A673 (cell line): ENCODE measurements around the gene CAVIN4. TPM values are rescaled to one million over a fixed set of nuclear protein-coding genes. Genes with fewer than 3 reads are reported as not detected.

ENCODE experiments used
- BruUV-seq: library from RNA; stranded (reverse); fragments of 400-500 nt; replicated peaks from 2 replicates; lab custom pipeline; 2021; lab: Mats Ljungman, UMichigan
- CTCF ChIA-PET: fragments of 300-600 bp; sonication (Branson Sonifier 250); formaldehyde crosslinking; loops from one replicate; lab custom pipeline; 2022; ENCODE audit warnings: antibody characterized with exemption; lab: Charles Lee
- POLR2A ChIA-PET: fragments of 300-600 bp; sonication (Branson Sonifier 250); formaldehyde crosslinking; loops from one replicate; lab custom pipeline; 2022; ENCODE audit warnings: antibody characterized with exemption; ENCODE audit not compliant: low non-redundant PET; lab: Charles Lee
- DNase-seq: peaks from one replicate; pipeline ENCODE4 v3.0.0-alpha.2; 2015; ENCODE audit warnings: low spot score
- H3K27ac ChIP-seq: fragments of 200-600 bp; sonication (generic); 2 replicates; pipeline ENCODE4 v1.5.1; 2016; ENCODE audit warnings: mixed run types, low read depth, mild to moderate bottlenecking, mixed read lengths, antibody characterized with exemption, low read length; ENCODE audit not compliant: poor library complexity, severe bottlenecking
- H3K27me3 ChIP-seq: fragments of 200-600 bp; sonication (generic); replicated peaks from 2 replicates; pipeline ENCODE4 v1.6.1; 2017; ENCODE audit warnings: mixed run types, low read depth, mild to moderate bottlenecking, mixed read lengths, antibody characterized with exemption, low read length; ENCODE audit not compliant: insufficient read depth, poor library complexity
- H3K36me3 ChIP-seq: fragments of 200-600 bp; sonication (generic); 2 replicates; pipeline ENCODE4 v1.6.1; 2016; ENCODE audit warnings: mixed run types, mild to moderate bottlenecking, mixed read lengths, antibody characterized with exemption, low read length; ENCODE audit not compliant: insufficient read depth, poor library complexity, severe bottlenecking
- H3K4me1 ChIP-seq: fragments of 200-600 bp; sonication (generic); 2 replicates; pipeline ENCODE4 v1.6.1; 2017; ENCODE audit warnings: mixed run types, mild to moderate bottlenecking, mixed read lengths, antibody characterized with exemption, low read length; ENCODE audit not compliant: insufficient read depth, poor library complexity, severe bottlenecking
- H3K4me3 ChIP-seq: fragments of 200-600 bp; sonication (generic); 2 replicates; pipeline ENCODE4 v1.5.1; 2016; ENCODE audit warnings: low read depth, mixed run types, mild to moderate bottlenecking, mixed read lengths, low read length; ENCODE audit not compliant: poor library complexity, severe bottlenecking
- H3K9me3 ChIP-seq: fragments of 200-600 bp; sonication (generic); 2 replicates; pipeline ENCODE4 v1.6.1; 2016; ENCODE audit warnings: mixed run types, low read depth, mild to moderate bottlenecking, mixed read lengths, antibody characterized with exemption, low read length; ENCODE audit not compliant: poor library complexity, severe bottlenecking
- EZH2 ChIP-seq: fragments of 200-600 bp; sonication (generic); IDR thresholded peaks from 2 replicates; pipeline ENCODE4 v1.6.1; 2017; ENCODE audit warnings: borderline replicate concordance, low read depth, mild to moderate bottlenecking, mixed read lengths, antibody characterized with exemption, low read length; ENCODE audit not compliant: poor library complexity, severe bottlenecking
- intact Hi-C: fragments of 100-400 bp; cut with micrococcal nuclease; formaldehyde crosslinking; loops from one replicate; pipeline ENCODE4 v1.10.0; 2022; ENCODE audit not compliant: unreplicated experiment
- total RNA-seq: library from RNA; stranded (reverse); gene quantifications from 2 replicates; pipeline ENCODE4 v1.2.3, GENCODE V29; 2021
- TF ChIP-seq, protein P1 (sequence below): fragments of 300-800, 200-600 bp; sonication (generic); conservative IDR thresholded peaks from 2 replicates; pipeline ENCODE4 v1.5.1; 2017; ENCODE audit warnings: low read depth, mild to moderate bottlenecking, antibody characterized with exemption, low read length, moderate library complexity, mixed read lengths

CAVIN4 gene
- total RNA-seq, 1 experiment from 2014 or later = 5.0 TPM

DNA sequence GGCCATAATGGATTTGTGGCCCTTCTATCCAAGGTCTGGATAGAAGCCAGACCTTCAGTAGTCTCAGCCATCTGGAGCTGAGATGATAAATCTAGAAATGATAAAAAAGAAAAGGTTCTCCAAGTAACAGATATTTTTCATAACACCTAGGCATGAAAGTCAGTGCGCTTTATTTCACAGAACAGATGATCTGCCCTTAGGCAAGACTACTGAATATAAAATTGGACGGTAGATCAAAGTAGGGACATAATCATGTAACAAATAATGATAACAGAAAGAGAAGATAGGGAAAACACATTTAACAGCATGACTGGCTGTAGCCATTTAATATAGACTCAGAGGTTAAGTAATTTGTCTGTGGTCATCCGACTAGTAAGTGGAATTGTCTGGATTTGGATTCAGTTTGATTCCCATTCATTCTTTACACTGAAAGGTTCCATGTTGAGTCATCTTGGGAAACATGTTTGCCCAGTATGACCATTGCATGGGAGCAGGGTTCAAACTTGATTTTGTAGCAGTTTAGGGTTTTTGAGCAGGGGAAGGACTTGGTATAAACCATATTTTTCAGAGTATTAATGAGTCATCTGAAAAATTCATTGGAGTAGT is 4.1 kb upstream of the CAVIN4 start:
- BruUV-seq = no TSS peak
- Histone ChIP-seq H3K27ac (no peak overlapping the region), H3K27me3 (no peaks in the 10 kb centered on the region), H3K9me3 (no peaks in the 10 kb centered on the region), H3K36me3 (no peaks in the 10 kb centered on the region), H3K4me3 (no peak overlapping the region), H3K4me1 (peaks cover 3% of the 10 kb centered on the region)
- DNase-seq = no peak
- intact Hi-C loops = no loop called here
- CTCF ChIA-PET = no interaction called here
- TF ChIP-seq EZH2 = no peak
- TF ChIP-seq, protein P1, sequence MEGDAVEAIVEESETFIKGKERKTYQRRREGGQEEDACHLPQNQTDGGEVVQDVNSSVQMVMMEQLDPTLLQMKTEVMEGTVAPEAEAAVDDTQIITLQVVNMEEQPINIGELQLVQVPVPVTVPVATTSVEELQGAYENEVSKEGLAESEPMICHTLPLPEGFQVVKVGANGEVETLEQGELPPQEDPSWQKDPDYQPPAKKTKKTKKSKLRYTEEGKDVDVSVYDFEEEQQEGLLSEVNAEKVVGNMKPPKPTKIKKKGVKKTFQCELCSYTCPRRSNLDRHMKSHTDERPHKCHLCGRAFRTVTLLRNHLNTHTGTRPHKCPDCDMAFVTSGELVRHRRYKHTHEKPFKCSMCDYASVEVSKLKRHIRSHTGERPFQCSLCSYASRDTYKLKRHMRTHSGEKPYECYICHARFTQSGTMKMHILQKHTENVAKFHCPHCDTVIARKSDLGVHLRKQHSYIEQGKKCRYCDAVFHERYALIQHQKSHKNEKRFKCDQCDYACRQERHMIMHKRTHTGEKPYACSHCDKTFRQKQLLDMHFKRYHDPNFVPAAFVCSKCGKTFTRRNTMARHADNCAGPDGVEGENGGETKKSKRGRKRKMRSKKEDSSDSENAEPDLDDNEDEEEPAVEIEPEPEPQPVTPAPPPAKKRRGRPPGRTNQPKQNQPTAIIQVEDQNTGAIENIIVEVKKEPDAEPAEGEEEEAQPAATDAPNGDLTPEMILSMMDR = no peak
- POLR2A ChIA-PET = no interaction called here

DNA sequence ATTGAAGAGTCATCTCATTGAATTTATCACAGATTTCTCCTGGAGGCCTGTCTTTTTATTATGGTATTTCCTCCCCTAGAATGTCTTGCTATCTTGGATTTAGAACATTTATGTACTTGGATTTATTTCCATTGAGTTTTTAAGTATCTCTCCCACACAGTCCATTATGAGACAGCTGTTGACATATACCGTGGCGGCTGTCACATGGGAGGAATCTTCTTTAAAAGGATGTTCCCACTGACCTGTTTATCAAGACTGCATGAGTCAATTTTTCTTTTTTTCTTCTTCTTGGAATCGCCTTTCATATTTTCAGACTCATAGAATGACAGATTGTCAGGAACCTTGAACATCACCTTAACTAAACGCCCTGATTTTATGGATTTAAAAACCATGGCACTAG is 2.9 kb upstream of the CAVIN4 start:
- TF ChIP-seq, protein P1 = no peak
- TF ChIP-seq EZH2 = no peak
- H3K36me3 ChIP-seq = no peaks in the 10 kb centered on the region
- no peak overlapping the region for H3K27ac ChIP-seq
- H3K4me3 ChIP-seq = no peak overlapping the region
- no TSS peak for BruUV-seq
- H3K9me3 ChIP-seq = no peaks in the 10 kb centered on the region
- no peaks in the 10 kb centered on the region for H3K27me3 ChIP-seq
- peak; percentile 22 for DNase-seq
- CTCF ChIA-PET = no interaction called here
- POLR2A ChIA-PET = no interaction called here
- H3K4me1 ChIP-seq = peaks cover 6% of the 10 kb centered on the region
- intact Hi-C loops = no loop called here

DNA sequence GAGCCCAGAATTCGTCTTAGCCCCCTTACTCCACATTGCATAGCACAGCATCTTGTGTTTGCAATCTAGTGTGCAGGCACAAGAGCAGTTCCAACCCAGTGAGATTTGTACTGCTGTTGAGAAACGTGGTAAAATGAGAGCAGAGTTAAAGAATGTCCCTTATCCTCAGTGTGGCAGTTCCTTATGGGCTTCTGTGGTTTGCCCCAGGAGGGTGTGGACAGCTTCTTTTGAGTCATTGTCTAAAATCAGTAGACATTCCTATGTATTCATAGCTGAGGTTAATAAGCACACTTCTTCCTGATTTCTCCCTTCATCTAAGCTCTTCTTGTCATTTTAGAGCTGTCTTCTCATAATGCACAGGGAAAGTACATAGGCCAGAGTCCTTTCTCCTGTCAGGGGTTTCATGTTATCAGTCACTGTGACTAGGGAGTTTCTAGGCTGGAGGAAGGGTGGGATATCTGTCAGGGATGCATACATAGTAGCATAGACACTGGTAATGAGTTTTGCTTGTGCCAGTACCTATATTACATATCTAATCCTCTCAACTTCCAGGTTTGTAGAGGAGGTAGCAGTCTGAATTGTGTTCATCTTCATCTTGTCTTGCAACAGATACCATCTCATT is 2.0 kb upstream of the CAVIN4 start:
- Histone ChIP-seq H3K4me1 (peaks cover 9% of the 10 kb centered on the region), H3K27me3 (no peaks in the 10 kb centered on the region), H3K36me3 (no peaks in the 10 kb centered on the region), H3K4me3 (no peak overlapping the region), H3K27ac (no peak overlapping the region), H3K9me3 (no peaks in the 10 kb centered on the region)
- intact Hi-C loops = no loop called here
- no TSS peak for BruUV-seq
- no peak for DNase-seq
- POLR2A ChIA-PET = no interaction called here
- TF ChIP-seq, protein P1 = no peak
- no peak for TF ChIP-seq EZH2
- CTCF ChIA-PET = no interaction called here
